ENCODE measurements around the gene ZNF677. TPM values are rescaled to one million over a fixed set of nuclear protein-coding genes. Genes with fewer than 3 reads are reported as not detected.
"Not testable (repeated sequence)": the region's sequence is repeated elsewhere in the genome, so short reads cannot be mapped to it uniquely, and the experiment has no call there.

The ZNF677 gene
- total RNA-seq, 1 experiment from 2014 or later = 8.0 TPM

GRCh38 chr19:53212703-53213320 lies 41.9 kb downstream of the ZNF677 start:
- Histone ChIP-seq H2AFZ (ENCODE audit: low read length) (no peak overlapping the region), H3K27me3 (ENCODE audit: low read length) (no peaks in the 10 kb centered on the region), H3K4me1 (ENCODE audit: insufficient read depth, low read length) (no peaks in the 10 kb centered on the region), H4K20me1 (ENCODE audit: low read length) (no peaks in the 10 kb centered on the region), H3K79me2 (ENCODE audit: low read length) (no peaks in the 10 kb centered on the region), H3K9ac (ENCODE audit: low read length) (no peak overlapping the region), H3K4me2 (ENCODE audit: low read length) (no peak overlapping the region), H3K27ac (ENCODE audit: low read length) (no peak overlapping the region), H3K4me3 (ENCODE audit: low read length) (no peak overlapping the region), H3F3A (ENCODE audit: low read length, unreplicated experiment) (no peaks in the 10 kb centered on the region), H3K36me3 (ENCODE audit: low read depth, low read length) (peaks cover 60% of the 10 kb centered on the region), H3K9me2 (replicated peaks; ENCODE audit: low read length) (no peaks in the 10 kb centered on the region), H3K9me3 (ENCODE audit: low read length) (peaks cover 65% of the 10 kb centered on the region)
- DNase-seq (peak; percentile 21), ATAC-seq (no peak)
- intact Hi-C loops (cut with micrococcal nuclease) = no loop called here
- CTCF ChIA-PET = no interaction called here
- no TSS peak for BruUV-seq (replicated peaks)
- POLR2A ChIA-PET (ENCODE audit: unreplicated experiment) = no interaction called here
- no peak for TF ChIP-seq EZH2phosphoT487 (IDR thresholded peaks at IDR 0.05; ENCODE audit: borderline replicate concordance, low read length)
- no peak for TF ChIP-seq EZH2 (IDR thresholded peaks at IDR 0.05; ENCODE audit: low read length, unreplicated experiment)
- TF ChIP-seq CTCF (conservative IDR thresholded peaks at IDR 0.05; ENCODE audit: low read depth, low read length) = no peak

GRCh38 chr19:53211554-53211953 lies 43.1 kb downstream of the ZNF677 start:
- H3K4me2 ChIP-seq (ENCODE audit: low read length); H3K9me2 ChIP-seq (replicated peaks; ENCODE audit: low read length); DNase-seq; H3K4me1 ChIP-seq (ENCODE audit: insufficient read depth, low read length); H3F3A ChIP-seq (ENCODE audit: low read length, unreplicated experiment); H3K27me3 ChIP-seq (ENCODE audit: low read length); BruUV-seq (replicated peaks); H3K79me2 ChIP-seq (ENCODE audit: low read length); H3K4me3 ChIP-seq (ENCODE audit: low read length); H2AFZ ChIP-seq (ENCODE audit: low read length); H3K27ac ChIP-seq (ENCODE audit: low read length); H3K9ac ChIP-seq (ENCODE audit: low read length); ATAC-seq; CTCF ChIA-PET; H4K20me1 ChIP-seq (ENCODE audit: low read length); intact Hi-C loops (cut with micrococcal nuclease); POLR2A ChIA-PET (ENCODE audit: unreplicated experiment): not testable (repeated sequence)
- Histone ChIP-seq H3K9me3 (ENCODE audit: low read length) (peaks cover 54% of the 10 kb centered on the region), H3K36me3 (ENCODE audit: low read depth, low read length) (peaks cover 60% of the 10 kb centered on the region)

- Histone ChIP-seq H3K27ac (ENCODE audit: low read length) (peak overlapping the region; percentile 17; the same call in 1 of the 2 replicates), H3K4me1 (ENCODE audit: insufficient read depth, low read length) (peaks cover 6% of the 10 kb centered on the region; the same call in 1 of the 2 replicates), H3K36me3 (ENCODE audit: low read depth, low read length) (peaks cover 31% of the 10 kb centered on the region), H2AFZ (ENCODE audit: low read length) (peak overlapping the region; percentile 84), H3K4me3 (ENCODE audit: low read length) (peak overlapping the region; percentile 81), H3K27me3 (ENCODE audit: low read length) (no peaks in the 10 kb centered on the region), H3K9me2 (replicated peaks; ENCODE audit: low read length) (no peaks in the 10 kb centered on the region), H3K4me2 (ENCODE audit: low read length) (peak overlapping the region; percentile 71), H3F3A (ENCODE audit: low read length, unreplicated experiment) (no peaks in the 10 kb centered on the region), H4K20me1 (ENCODE audit: low read length) (no peaks in the 10 kb centered on the region), H3K9me3 (ENCODE audit: low read length) (peaks cover 31% of the 10 kb centered on the region), H3K79me2 (ENCODE audit: low read length) (peaks cover 8% of the 10 kb centered on the region; the same call in 1 of the 2 replicates), H3K9ac (ENCODE audit: low read length) (peak overlapping the region; percentile 64)
- DNase-seq (peak; percentile 81), ATAC-seq (peak; percentile 71)
- TSS peak; percentile 72 for BruUV-seq (replicated peaks)
- CTCF ChIA-PET = interaction anchor here (0.7 kb wide), 1 partner anchor 237 kb away, joined by 5 read pairs; no protein-coding TSS in a partner anchor
- TF ChIP-seq EZH2phosphoT487 (IDR thresholded peaks at IDR 0.05; ENCODE audit: borderline replicate concordance, low read length) = no peak
- TF ChIP-seq CTCF (conservative IDR thresholded peaks at IDR 0.05; ENCODE audit: low read depth, low read length) = no peak
- no peak for TF ChIP-seq EZH2 (IDR thresholded peaks at IDR 0.05; ENCODE audit: low read length, unreplicated experiment)
- intact Hi-C loops (cut with micrococcal nuclease) = loop anchor here (5.0 to 10.0 kb wide), 3 partner anchors 95 to 198 kb away; partner anchors contain the start of genes ZNF160, ZNF765 and ZNF845
- POLR2A ChIA-PET (ENCODE audit: unreplicated experiment) = no interaction called here
Measured at GRCh38 chr19:53196777-53197396, 57.8 kb downstream of the ZNF677 start.
